HEK293 (cell line): Measurements from ENCODE around the gene NOVA1.

Experiments used
- CTCF ChIA-PET: fragments of 350-600 bp; formaldehyde crosslinking; extraction: SDS; loops from one replicate; lab custom pipeline; 2021; ENCODE audit warnings: antibody characterized with exemption; lab: Yijun Ruan, JAX
- POLR2A ChIA-PET: fragments of 300-600 bp; formaldehyde crosslinking; extraction: SDS; loops from one replicate; lab custom pipeline; 2020; ENCODE audit warnings: antibody characterized with exemption, inconsistent platforms; lab: Yijun Ruan, JAX
- H3K27ac ChIP-seq: fragments of 200-500 bp; sonication (Bioruptor generic); 2 replicates; pipeline ENCODE4 v1.5.1; 2014; ENCODE audit warnings: low read depth, low read length, control low read depth, inconsistent platforms; ENCODE audit errors: extremely low read depth
- H3K36me3 ChIP-seq, 2 experiments: fragments of 200-500 bp in 1 of 2; sonication (Bioruptor generic) in 1 of 2; 1 replicate in 1 of 2; 2 replicates in 1 of 2; pipeline ENCODE4 v1.5.1; 2014 to 2017; ENCODE audit warnings: inconsistent platforms in 2 of 2, low read length in 2 of 2; ENCODE audit not compliant: control insufficient read depth in 2 of 2, insufficient read depth in 1 of 2
- H3K4me1 ChIP-seq: fragments of 200-500 bp; sonication (Bioruptor generic); 2 replicates; pipeline ENCODE4 v1.5.1; 2014; ENCODE audit warnings: mild to moderate bottlenecking, low read length, inconsistent platforms; ENCODE audit not compliant: control insufficient read depth, insufficient read depth
- H3K4me3 ChIP-seq: 2 replicates; pipeline ENCODE4 v1.5.1; 2011; ENCODE audit warnings: low read depth, mild to moderate bottlenecking, control low read depth, low read length, moderate library complexity
- H3K9me3 ChIP-seq: fragments of 200-500 bp; sonication (Bioruptor generic); 2 replicates; pipeline ENCODE4 v1.5.1; 2014; ENCODE audit warnings: low read depth, low read length, inconsistent platforms; ENCODE audit not compliant: control insufficient read depth, insufficient read depth
- BCL11A ChIP-seq: fragments of 450-650 bp; formaldehyde crosslinking; IDR thresholded peaks from 2 replicates; pipeline ENCODE4 v1.5.1; 2016; ENCODE audit warnings: low read depth, missing biosample characterization, missing genetic modification characterization
- GLIS1 ChIP-seq: fragments of 450-650 bp; formaldehyde crosslinking; IDR thresholded peaks from 2 replicates; pipeline ENCODE4 v1.5.1; 2016; ENCODE audit warnings: missing biosample characterization, missing genetic modification characterization
- HOXA7 ChIP-seq: sonication (generic); formaldehyde crosslinking; IDR thresholded peaks from 2 replicates; pipeline ENCODE4 v1.8.1; 2022; ENCODE audit warnings: missing genetic modification reagents, borderline replicate concordance
- MZF1 ChIP-seq: fragments of 450-650 bp; formaldehyde crosslinking; IDR thresholded peaks from 2 replicates; pipeline ENCODE4 v1.5.1; 2017; ENCODE audit warnings: missing biosample characterization, missing genetic modification characterization, borderline replicate concordance
- TSHZ1 ChIP-seq: fragments of 450-650 bp; formaldehyde crosslinking; IDR thresholded peaks from 2 replicates; pipeline ENCODE4 v1.5.1; 2016; ENCODE audit warnings: missing biosample characterization, missing genetic modification characterization, borderline replicate concordance
- ZNF221 ChIP-seq: fragments of 450-650 bp; formaldehyde crosslinking; IDR thresholded peaks from 2 replicates; pipeline ENCODE4 v1.5.1; 2017; ENCODE audit warnings: missing biosample characterization, missing genetic modification characterization, borderline replicate concordance
- ZNF513 ChIP-seq: fragments of 450-650 bp; IDR thresholded peaks from 2 replicates; pipeline ENCODE4 v1.5.1; 2018; ENCODE audit warnings: missing biosample characterization, missing genetic modification characterization
- ZNF548 ChIP-seq: fragments of 450-650 bp; formaldehyde crosslinking; IDR thresholded peaks from 2 replicates; pipeline ENCODE4 v1.5.1; 2016; ENCODE audit warnings: missing biosample characterization, missing genetic modification characterization
- ZNF549 ChIP-seq: fragments of 450-650 bp; IDR thresholded peaks from 2 replicates; pipeline ENCODE4 v1.5.1; 2018; ENCODE audit warnings: missing biosample characterization, missing genetic modification characterization, mild to moderate bottlenecking, inconsistent platforms, moderate library complexity
- ZNF596 ChIP-seq: fragments of 450-650 bp; IDR thresholded peaks from 2 replicates; pipeline ENCODE4 v1.5.0; 2018; ENCODE audit warnings: missing biosample characterization, mild to moderate bottlenecking, missing genetic modification characterization, moderate library complexity
- ZNF629 ChIP-seq: fragments of 450-650 bp; formaldehyde crosslinking; IDR thresholded peaks from 2 replicates; pipeline ENCODE4 v1.5.1; 2017; ENCODE audit warnings: missing biosample characterization, missing genetic modification characterization
- ZNF747 ChIP-seq: fragments of 450-650 bp; formaldehyde crosslinking; IDR thresholded peaks from 2 replicates; pipeline ENCODE4 v1.5.1; 2016; ENCODE audit warnings: missing biosample characterization, missing genetic modification characterization
- ZNF843 ChIP-seq: fragments of 450-650 bp; formaldehyde crosslinking; IDR thresholded peaks from 2 replicates; pipeline ENCODE4 v1.5.1; 2016; ENCODE audit warnings: missing biosample characterization, missing genetic modification characterization
- ZSCAN23 ChIP-seq: fragments of 450-650 bp; formaldehyde crosslinking; IDR thresholded peaks from 2 replicates; pipeline ENCODE4 v1.5.1; 2016; ENCODE audit warnings: missing biosample characterization, missing genetic modification characterization
- ZSCAN30 ChIP-seq: fragments of 450-650 bp; IDR thresholded peaks from 2 replicates; pipeline ENCODE4 v1.5.1; 2018; ENCODE audit warnings: missing biosample characterization, mild to moderate bottlenecking, missing genetic modification characterization, moderate library complexity
- ZXDB ChIP-seq: fragments of 450-650 bp; formaldehyde crosslinking; IDR thresholded peaks from 2 replicates; pipeline ENCODE4 v1.5.1; 2016; ENCODE audit warnings: missing biosample characterization, missing genetic modification characterization
- TF ChIP-seq, protein P1 (sequence below): fragments of 450-650 bp; formaldehyde crosslinking; IDR thresholded peaks from 2 replicates; pipeline ENCODE4 v1.5.1; 2017; ENCODE audit warnings: missing biosample characterization, missing genetic modification characterization

NOVA1 gene

DNA sequence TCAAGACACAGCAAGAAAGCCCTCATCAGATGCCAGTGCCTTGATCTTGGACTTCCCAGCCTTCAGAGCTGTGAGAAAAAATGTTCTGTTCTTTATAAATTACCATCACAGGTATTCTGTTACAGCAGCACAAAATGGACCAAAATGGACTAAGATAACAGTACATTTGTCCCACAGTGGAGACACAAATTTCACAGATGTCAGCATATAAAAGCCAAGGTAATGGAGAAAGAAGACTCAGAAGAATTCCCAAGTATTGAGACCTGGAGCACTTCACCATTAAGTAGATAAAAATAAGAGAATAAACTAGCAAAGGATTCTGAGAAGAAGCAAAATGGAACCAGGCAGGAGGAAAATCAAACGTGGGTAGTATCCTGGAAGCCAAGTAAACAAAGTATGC, 131.0 kb downstream of the NOVA1 start:
- H3K27ac ChIP-seq = no peak overlapping the region
- no peaks in the 10 kb centered on the region for H3K36me3 ChIP-seq
- no peaks in the 10 kb centered on the region for H3K9me3 ChIP-seq
- H3K4me3 ChIP-seq = no peak overlapping the region
- H3K4me1 ChIP-seq = no peaks in the 10 kb centered on the region
- CTCF ChIA-PET = no interaction called here
- POLR2A ChIA-PET = no interaction called here
- no peak for TF ChIP-seq ZNF747
- TF ChIP-seq, protein P1, sequence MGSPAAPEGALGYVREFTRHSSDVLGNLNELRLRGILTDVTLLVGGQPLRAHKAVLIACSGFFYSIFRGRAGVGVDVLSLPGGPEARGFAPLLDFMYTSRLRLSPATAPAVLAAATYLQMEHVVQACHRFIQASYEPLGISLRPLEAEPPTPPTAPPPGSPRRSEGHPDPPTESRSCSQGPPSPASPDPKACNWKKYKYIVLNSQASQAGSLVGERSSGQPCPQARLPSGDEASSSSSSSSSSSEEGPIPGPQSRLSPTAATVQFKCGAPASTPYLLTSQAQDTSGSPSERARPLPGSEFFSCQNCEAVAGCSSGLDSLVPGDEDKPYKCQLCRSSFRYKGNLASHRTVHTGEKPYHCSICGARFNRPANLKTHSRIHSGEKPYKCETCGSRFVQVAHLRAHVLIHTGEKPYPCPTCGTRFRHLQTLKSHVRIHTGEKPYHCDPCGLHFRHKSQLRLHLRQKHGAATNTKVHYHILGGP (tag by site-specific recombination) = no peak
- no peak for TF ChIP-seq ZNF548
- TF ChIP-seq ZNF221 (tag by site-specific recombination) = no peak

DNA sequence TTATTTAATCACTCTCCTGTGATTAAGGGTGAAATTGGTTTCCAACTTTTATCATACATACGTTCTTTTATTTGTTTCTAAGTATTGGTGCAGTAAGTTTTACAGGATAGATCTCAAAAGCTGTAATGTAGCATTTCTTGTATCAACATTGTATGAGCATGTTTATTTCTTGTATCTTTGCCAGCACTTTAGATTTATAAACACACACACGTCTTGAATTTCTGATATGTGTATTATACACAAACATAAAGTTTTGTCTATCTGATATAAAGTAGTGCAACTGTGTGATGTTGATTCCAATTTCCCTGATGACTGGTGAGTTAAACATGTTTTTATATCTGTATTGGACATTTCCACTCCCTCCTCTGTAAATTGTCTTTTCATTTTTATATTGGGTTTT, 134.7 kb downstream of the NOVA1 start:
- TF ChIP-seq ZSCAN30 (tag by site-specific recombination) (no peak), HOXA7 (no peak), ZSCAN23 (tag by site-specific recombination) (no peak), ZNF221 (tag by site-specific recombination) (no peak), GLIS1 (tag by site-specific recombination) (no peak), ZNF549 (no peak), ZNF596 (tag by site-specific recombination) (no peak), ZNF629 (no peak), MZF1 (no peak), TSHZ1 (no peak), BCL11A (tag by site-specific recombination) (no peak), ZXDB (tag by site-specific recombination) (no peak), ZNF513 (tag by site-specific recombination) (no peak)
- Histone ChIP-seq H3K27ac (no peak overlapping the region), H3K9me3 (no peaks in the 10 kb centered on the region), H3K36me3 (no peaks in the 10 kb centered on the region), H3K4me1 (no peaks in the 10 kb centered on the region), H3K4me3 (no peak overlapping the region)
- ChIA-PET CTCF (no interaction called here), POLR2A (no interaction called here)

GRCh38 chr14:26454105-26454504, 143.7 kb downstream of the NOVA1 start:
- ChIA-PET CTCF (no interaction called here), POLR2A (no interaction called here)

More at GRCh38 chr14:26454105-26454504, 143.7 kb downstream of the NOVA1 start:
- H3K27ac ChIP-seq = no peak overlapping the region
- H3K9me3 ChIP-seq = no peaks in the 10 kb centered on the region
- no peaks in the 10 kb centered on the region for H3K36me3 ChIP-seq
- H3K4me3 ChIP-seq = no peak overlapping the region
- H3K4me1 ChIP-seq = no peaks in the 10 kb centered on the region
- TF ChIP-seq ZNF843 = no peak
